Breast epithelium (tissue), 4 donors: Measurements from ENCODE around the gene SVEP1. TPM values are rescaled to one million over a fixed set of nuclear protein-coding genes. Genes with fewer than 3 reads are reported as not detected.

ENCODE experiments used
- DNase-seq, 2 donors: peaks; one replicate each; pipeline ENCODE4 v3.0.0-alpha.2; 2019; ENCODE audit warnings: low spot score in 2 of 2
- H3K27ac ChIP-seq, 2 donors: fragments of 200-600 bp; sonication (generic) in 1 of 2; one replicate each; pipeline ENCODE4 v1.5.1; 2016 to 2019; ENCODE audit warnings: mild to moderate bottlenecking in 1 of 2
- H3K27me3 ChIP-seq, 2 donors: fragments of 200-600 bp; sonication (generic) in 1 of 2; one replicate each; pipeline versions ENCODE4 v1.5.1 to v1.6.0; 2017 to 2019; ENCODE audit warnings: control low read depth in 1 of 2, mild to moderate bottlenecking in 1 of 2
- H3K36me3 ChIP-seq: fragments of 200-600 bp; one replicate; pipeline ENCODE4 v1.5.1; 2019
- H3K4me1 ChIP-seq, 2 donors: fragments of 200-600 bp; sonication (generic); one replicate each; pipeline ENCODE4 v1.5.1; 2016 to 2019; ENCODE audit warnings: control low read depth in 1 of 2
- H3K4me3 ChIP-seq, 3 donors: fragments of 200-600 bp; sonication (generic); 1 replicate in 2 of 3; 2 replicates in 1 of 3; pipeline ENCODE4 v1.5.1; 2016 to 2019; ENCODE audit warnings: mild to moderate bottlenecking in 3 of 3, moderate library complexity in 2 of 3
- H3K9me3 ChIP-seq, 2 donors: fragments of 200-600 bp; sonication (generic) in 1 of 2; one replicate each; pipeline ENCODE4 v1.5.1; 2016 to 2019; ENCODE audit warnings: control low read depth in 1 of 2
- CTCF ChIP-seq, 3 donors: fragments of 450-650 bp; IDR thresholded peaks; one replicate each; pipeline ENCODE4 v1.5.1; 2016 to 2017; ENCODE audit warnings: antibody characterized with exemption in 3 of 3, mild to moderate bottlenecking in 3 of 3, moderate library complexity in 3 of 3
- POLR2A ChIP-seq: fragments of 450-650 bp; IDR thresholded peaks from one replicate; pipeline ENCODE4 v1.6.1; 2016; ENCODE audit warnings: antibody characterized with exemption, mild to moderate bottlenecking, moderate library complexity
- POLR2AphosphoS5 ChIP-seq, 3 donors: sonication (generic); formaldehyde crosslinking; IDR thresholded peaks; one replicate each; pipeline ENCODE4 v1.6.1; 2017; ENCODE audit warnings: antibody characterized with exemption in 3 of 3
- intact Hi-C: fragments of 100-400 bp; cut with DNase I; formaldehyde crosslinking; loops from one replicate; pipeline ENCODE4 v1.15.1; 2023; ENCODE audit warnings: low total_unique reads
- total RNA-seq, 3 donors: library from RNA; depleted of rRNA; stranded (reverse); fragments of >200 nt; gene quantifications; one replicate each; pipeline ENCODE4 v1.1.0, GENCODE V29; 2016

Gene SVEP1
- total RNA-seq, 3 donors from 2014 or later, result 54.6 to 158 (median 99.0) TPM

DNA sequence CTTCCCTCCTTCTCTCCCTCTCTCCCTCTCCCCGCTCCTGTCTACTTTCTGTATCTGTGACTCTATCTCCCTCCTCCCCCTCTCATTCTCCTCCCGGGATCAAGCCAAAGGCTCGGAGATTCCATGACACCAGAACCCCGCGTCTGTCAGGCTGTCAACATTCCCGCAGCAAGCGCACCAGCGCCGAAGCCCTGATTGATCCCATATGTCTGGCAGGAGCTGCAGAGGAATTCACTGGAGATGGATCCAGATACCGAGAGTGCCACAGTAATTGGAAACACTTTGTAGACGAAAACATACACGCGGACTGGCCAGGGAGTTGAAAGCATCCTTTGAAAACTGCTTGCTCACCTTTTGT is 300 bp upstream of the SVEP1 start:
- intact Hi-C loops, result no loop called here
- peak overlapping the region; percentile 72 to 80 for H3K27ac ChIP-seq
- no peak for DNase-seq
- no peak for TF ChIP-seq CTCF (IDR thresholded peaks at IDR 0.05)
- peak in 2 of 3 donors; percentile 46 to 70 for TF ChIP-seq POLR2AphosphoS5 (IDR thresholded peaks at IDR 0.05)
- no peaks in the 10 kb centered on the region for H3K4me1 ChIP-seq
- H3K36me3 ChIP-seq, result no peaks in the 10 kb centered on the region
- peak overlapping the region; percentile 59 to 81 (median 60) for H3K4me3 ChIP-seq
- H3K9me3 ChIP-seq, result no peaks in the 10 kb centered on the region
- peaks cover 0 to 16% of the 10 kb centered on the region in 2 donors for H3K27me3 ChIP-seq

DNA sequence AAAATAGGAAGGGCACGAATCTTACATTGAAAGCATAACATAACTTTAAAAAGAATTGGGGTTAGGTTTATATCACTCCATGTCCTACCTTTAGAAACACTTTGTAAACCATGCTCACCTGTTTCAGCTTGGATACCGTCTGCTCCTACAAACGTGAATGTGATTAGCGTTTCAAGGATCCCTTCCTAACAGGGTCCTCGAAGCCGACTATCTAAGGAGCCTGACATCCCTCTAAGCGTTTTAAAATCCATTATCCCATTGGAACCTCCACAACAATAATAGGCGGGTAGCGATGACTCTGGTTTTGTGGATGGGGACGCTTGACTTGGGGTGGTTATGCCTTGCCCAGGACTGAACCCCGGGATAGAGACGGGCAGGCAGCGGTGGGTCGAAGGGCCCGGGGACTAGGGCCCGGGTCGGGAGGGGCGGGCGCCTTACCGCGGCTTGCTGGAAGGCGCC is 937 bp downstream of the SVEP1 start:
- no peaks in the 10 kb centered on the region for H3K36me3 ChIP-seq
- H3K4me3 ChIP-seq, result peak overlapping the region; percentile 59 to 81 (median 60)
- peak overlapping the region; percentile 72 to 80 for H3K27ac ChIP-seq
- H3K27me3 ChIP-seq, result peaks cover 0 to 16% of the 10 kb centered on the region in 2 donors
- no peak for TF ChIP-seq CTCF (IDR thresholded peaks at IDR 0.05)
- TF ChIP-seq POLR2A, result no peak
- no peak for TF ChIP-seq POLR2AphosphoS5 (IDR thresholded peaks at IDR 0.05)
- H3K9me3 ChIP-seq, result no peaks in the 10 kb centered on the region
- intact Hi-C loops, result no loop called here
- no peak for DNase-seq
- no peaks in the 10 kb centered on the region for H3K4me1 ChIP-seq

GRCh38 chr9:110575945-110576344 is 3.6 kb downstream of the SVEP1 start:
- Histone ChIP-seq H3K4me1 (no peaks in the 10 kb centered on the region), H3K27me3 (peaks cover 0 to 16% of the 10 kb centered on the region in 2 donors), H3K9me3 (no peaks in the 10 kb centered on the region), H3K4me3 (peak overlapping the region in 2 of 3 donors; percentile 46 to 60), H3K27ac (no peak overlapping the region), H3K36me3 (no peaks in the 10 kb centered on the region)
- no peak for DNase-seq
- intact Hi-C loops, result no loop called here
- no peak for TF ChIP-seq POLR2A
- no peak for TF ChIP-seq CTCF (IDR thresholded peaks at IDR 0.05)
- no peak for TF ChIP-seq POLR2AphosphoS5 (IDR thresholded peaks at IDR 0.05)

- TF ChIP-seq CTCF (IDR thresholded peaks at IDR 0.05) (no peak), POLR2AphosphoS5 (IDR thresholded peaks at IDR 0.05) (no peak), POLR2A (no peak)
- H3K9me3 ChIP-seq, result no peaks in the 10 kb centered on the region
- no peak for DNase-seq
- no peaks in the 10 kb centered on the region for H3K36me3 ChIP-seq
- peaks cover 0 to 16% of the 10 kb centered on the region in 2 donors for H3K27me3 ChIP-seq
- H3K4me3 ChIP-seq, result peak overlapping the region in 2 of 3 donors; percentile 46 to 60
- intact Hi-C loops, result no loop called here
- H3K27ac ChIP-seq, result no peak overlapping the region
- H3K4me1 ChIP-seq, result no peaks in the 10 kb centered on the region
Observed at GRCh38 chr9:110575169-110575568, 4.4 kb downstream of the SVEP1 start.

GRCh38 chr9:110573305-110573704 is 6.2 kb downstream of the SVEP1 start:
- H3K36me3 ChIP-seq, result no peaks in the 10 kb centered on the region
- peak overlapping the region in 1 of 3 donors; percentile 18 for H3K4me3 ChIP-seq
- no peaks in the 10 kb centered on the region for H3K4me1 ChIP-seq
- no peak for DNase-seq
- H3K27ac ChIP-seq, result no peak overlapping the region
- H3K27me3 ChIP-seq, result no peaks in the 10 kb centered on the region
- no peaks in the 10 kb centered on the region for H3K9me3 ChIP-seq
- TF ChIP-seq CTCF (IDR thresholded peaks at IDR 0.05), result no peak
- TF ChIP-seq POLR2A, result no peak
- TF ChIP-seq POLR2AphosphoS5 (IDR thresholded peaks at IDR 0.05), result no peak
- intact Hi-C loops, result no loop called here
